Measurements from ENCODE around the gene NYAP2. TPM values are rescaled to one million over a fixed set of nuclear protein-coding genes. Genes with fewer than 3 reads are reported as not detected.

Gene NYAP2
- total and polyA plus RNA-seq, 4 donors = 0.15 to 2.0 (median 0.96) TPM

DNA sequence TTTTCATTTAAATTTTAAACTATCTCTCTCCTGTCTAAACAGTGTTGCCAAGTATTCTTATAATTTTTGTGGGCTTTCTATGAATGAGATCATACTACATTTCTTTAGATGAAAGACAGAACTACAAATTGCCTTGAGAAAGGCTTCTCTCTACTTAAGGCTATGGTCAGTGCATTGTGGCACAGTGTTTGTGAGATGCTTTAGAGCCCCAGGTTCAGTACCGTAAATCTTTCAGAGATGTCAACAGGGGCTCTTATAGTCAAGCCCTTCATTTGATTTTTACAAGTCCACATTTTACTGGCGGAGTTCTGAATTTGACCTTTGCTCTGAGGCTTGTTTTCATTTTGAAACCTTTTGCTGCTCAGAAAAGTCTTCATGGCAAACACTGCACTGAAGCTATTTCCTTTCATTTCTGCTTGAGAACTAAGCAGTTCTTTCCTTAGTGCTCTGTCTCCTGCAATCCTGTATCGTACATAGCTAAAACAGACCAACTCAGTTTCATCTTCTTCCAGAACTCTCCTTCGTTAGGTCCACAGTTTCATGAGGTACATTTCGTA, 175.2 kb downstream of the NYAP2 start:
- Histone ChIP-seq H3K27ac (ENCODE audit: low read depth in 1 of 2, low read length in 2 of 2) (no peak overlapping the region), H3K4me3 (ENCODE audit: low read length in 2 of 2) (no peak overlapping the region), H3K27me3 (ENCODE audit: control insufficient read depth in 1 of 2, insufficient read depth in 2 of 2, low read length in 1 of 2) (no peaks in the 10 kb centered on the region), H3K9me3 (ENCODE audit: control insufficient read depth, low read length) (no peaks in the 10 kb centered on the region), H3K4me1 (ENCODE audit: control insufficient read depth in 1 of 2, insufficient read depth in 2 of 2, low read length in 2 of 2) (no peaks in the 10 kb centered on the region), H3K36me3 (ENCODE audit: control insufficient read depth in 1 of 2, insufficient read depth in 2 of 2, low read length in 1 of 2) (no peaks in the 10 kb centered on the region)
- intact Hi-C loops (cut with DNase I) = no loop called here
- 86 to 88% methylated on average over 5 of the region's 5 CpGs for WGBS, 2 donors
- DNase-seq (no peak), ATAC-seq (ENCODE audit: low FRiP score) (no peak)

GRCh38 chr2:225581135-225581534, 181.6 kb downstream of the NYAP2 start:
- Histone ChIP-seq H3K4me3 (ENCODE audit: low read length in 2 of 2) (no peak overlapping the region), H3K36me3 (ENCODE audit: control insufficient read depth in 1 of 2, insufficient read depth in 2 of 2, low read length in 1 of 2) (no peaks in the 10 kb centered on the region), H3K27ac (ENCODE audit: low read depth in 1 of 2, low read length in 2 of 2) (no peak overlapping the region), H3K27me3 (ENCODE audit: control insufficient read depth in 1 of 2, insufficient read depth in 2 of 2, low read length in 1 of 2) (no peaks in the 10 kb centered on the region), H3K4me1 (ENCODE audit: control insufficient read depth in 1 of 2, insufficient read depth in 2 of 2, low read length in 2 of 2) (no peaks in the 10 kb centered on the region), H3K9me3 (ENCODE audit: control insufficient read depth, low read length) (no peaks in the 10 kb centered on the region)
- ATAC-seq (ENCODE audit: low FRiP score) (no peak), DNase-seq (no peak)
- intact Hi-C loops (cut with DNase I) = no loop called here

- Histone ChIP-seq H3K9me3 (ENCODE audit: control insufficient read depth, low read length) (no peaks in the 10 kb centered on the region), H3K36me3 (ENCODE audit: control insufficient read depth in 1 of 2, insufficient read depth in 2 of 2, low read length in 1 of 2) (no peaks in the 10 kb centered on the region), H3K27ac (ENCODE audit: low read depth in 1 of 2, low read length in 2 of 2) (no peak overlapping the region), H3K4me1 (ENCODE audit: control insufficient read depth in 1 of 2, insufficient read depth in 2 of 2, low read length in 2 of 2) (no peaks in the 10 kb centered on the region), H3K4me3 (ENCODE audit: low read length in 2 of 2) (no peak overlapping the region), H3K27me3 (ENCODE audit: control insufficient read depth in 1 of 2, insufficient read depth in 2 of 2, low read length in 1 of 2) (no peaks in the 10 kb centered on the region)
- DNase-seq = no peak
- intact Hi-C loops (cut with DNase I) = no loop called here
- 95 to 96% methylated on average over 26 of the region's 26 CpGs for WGBS, 2 donors
- ATAC-seq (ENCODE audit: low FRiP score) = no peak
These were observed 182.4 kb downstream of the NYAP2 start for GRCh38 chr2:225581906-225582305.

DNA sequence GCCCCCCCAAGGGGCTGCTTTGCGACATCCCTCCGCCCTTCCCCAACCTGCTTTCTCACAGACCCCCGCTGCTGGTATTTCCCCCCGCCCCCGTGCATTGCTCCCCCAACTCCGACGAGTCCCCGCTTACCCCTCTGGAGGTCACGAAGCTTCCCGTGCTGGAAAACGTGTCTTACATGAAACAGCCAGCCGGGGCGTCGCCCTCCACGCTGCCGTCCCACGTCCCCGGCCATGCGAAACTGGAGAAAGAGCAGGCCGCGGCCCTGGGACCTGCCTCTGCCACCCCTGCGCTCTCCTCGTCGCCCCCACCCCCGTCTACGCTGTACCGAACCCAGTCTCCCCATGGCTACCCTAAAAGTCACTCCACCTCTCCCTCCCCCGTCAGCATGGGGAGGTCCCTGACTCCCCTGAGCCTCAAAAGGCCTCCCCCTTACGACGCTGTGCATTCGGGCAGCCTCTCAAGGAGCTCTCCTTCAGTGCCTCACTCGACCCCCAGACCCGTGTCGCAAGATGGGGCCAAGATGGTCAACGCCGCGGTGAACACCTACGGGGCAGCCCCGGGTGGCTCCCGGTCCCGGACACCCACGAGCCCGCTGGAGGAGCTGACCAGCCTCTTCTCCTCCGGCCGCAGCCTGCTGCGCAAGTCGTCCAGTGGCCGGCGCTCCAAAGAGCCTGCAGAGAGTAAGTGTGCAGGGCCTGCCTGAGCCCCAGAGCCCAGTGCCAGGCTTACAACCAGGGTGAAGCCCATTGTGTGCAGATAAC, 183.0 kb downstream of the NYAP2 start:
- ATAC-seq (ENCODE audit: low FRiP score) (peak; percentile 33), DNase-seq (peak in 1 of 2 donors; percentile 72)
- Histone ChIP-seq H3K36me3 (ENCODE audit: control insufficient read depth in 1 of 2, insufficient read depth in 2 of 2, low read length in 1 of 2) (no peaks in the 10 kb centered on the region), H3K9me3 (ENCODE audit: control insufficient read depth, low read length) (no peaks in the 10 kb centered on the region), H3K27me3 (ENCODE audit: control insufficient read depth in 1 of 2, insufficient read depth in 2 of 2, low read length in 1 of 2) (no peaks in the 10 kb centered on the region), H3K4me1 (ENCODE audit: control insufficient read depth in 1 of 2, insufficient read depth in 2 of 2, low read length in 2 of 2) (no peaks in the 10 kb centered on the region), H3K27ac (ENCODE audit: low read depth in 1 of 2, low read length in 2 of 2) (no peak overlapping the region), H3K4me3 (ENCODE audit: low read length in 2 of 2) (no peak overlapping the region)
- intact Hi-C loops (cut with DNase I) = no loop called here
- WGBS, 2 donors = 97% methylated on average over 49 of the region's 49 CpGs

DNA sequence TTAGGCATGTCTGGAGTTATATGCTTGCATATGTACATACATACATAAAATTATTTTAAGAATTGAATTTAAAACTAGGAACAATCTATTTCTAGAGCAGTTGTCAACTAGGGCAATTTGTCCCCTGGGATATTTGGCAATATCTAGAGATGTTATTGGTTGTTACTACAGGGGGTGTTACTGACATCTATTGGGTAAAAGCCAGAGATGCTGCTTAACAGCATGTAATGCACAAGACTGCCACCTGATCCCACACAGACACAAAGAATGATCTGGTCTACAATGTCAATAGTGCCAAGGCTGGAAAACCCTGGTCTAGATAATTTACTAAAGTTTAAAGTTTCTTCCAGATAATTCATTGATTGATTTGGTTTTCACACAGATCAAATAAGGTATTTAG, 185.3 kb downstream of the NYAP2 start:
- intact Hi-C loops (cut with DNase I) = no loop called here
- ATAC-seq (ENCODE audit: low FRiP score) = no peak
- no peak for DNase-seq
- H3K27ac ChIP-seq (ENCODE audit: low read depth in 1 of 2, low read length in 2 of 2) = no peak overlapping the region
- H3K9me3 ChIP-seq (ENCODE audit: control insufficient read depth, low read length) = no peaks in the 10 kb centered on the region
- H3K4me3 ChIP-seq (ENCODE audit: low read length in 2 of 2) = no peak overlapping the region
- no peaks in the 10 kb centered on the region for H3K36me3 ChIP-seq (ENCODE audit: control insufficient read depth in 1 of 2, insufficient read depth in 2 of 2, low read length in 1 of 2)
- H3K27me3 ChIP-seq (ENCODE audit: control insufficient read depth in 1 of 2, insufficient read depth in 2 of 2, low read length in 1 of 2) = no peaks in the 10 kb centered on the region
- H3K4me1 ChIP-seq (ENCODE audit: control insufficient read depth in 1 of 2, insufficient read depth in 2 of 2, low read length in 2 of 2) = no peaks in the 10 kb centered on the region

- ATAC-seq (ENCODE audit: low FRiP score) (no peak), DNase-seq (no peak)
- 95% methylated on average over 3 of the region's 3 CpGs for WGBS, 2 donors
- Histone ChIP-seq H3K4me1 (ENCODE audit: control insufficient read depth in 1 of 2, insufficient read depth in 2 of 2, low read length in 2 of 2) (no peaks in the 10 kb centered on the region), H3K9me3 (ENCODE audit: control insufficient read depth, low read length) (no peaks in the 10 kb centered on the region), H3K27ac (ENCODE audit: low read depth in 1 of 2, low read length in 2 of 2) (no peak overlapping the region), H3K4me3 (ENCODE audit: low read length in 2 of 2) (no peak overlapping the region), H3K27me3 (ENCODE audit: control insufficient read depth in 1 of 2, insufficient read depth in 2 of 2, low read length in 1 of 2) (no peaks in the 10 kb centered on the region), H3K36me3 (ENCODE audit: control insufficient read depth in 1 of 2, insufficient read depth in 2 of 2, low read length in 1 of 2) (no peaks in the 10 kb centered on the region)
- intact Hi-C loops (cut with DNase I) = no loop called here
These were observed 191.4 kb downstream of the NYAP2 start for GRCh38 chr2:225590932-225591331.

DNA sequence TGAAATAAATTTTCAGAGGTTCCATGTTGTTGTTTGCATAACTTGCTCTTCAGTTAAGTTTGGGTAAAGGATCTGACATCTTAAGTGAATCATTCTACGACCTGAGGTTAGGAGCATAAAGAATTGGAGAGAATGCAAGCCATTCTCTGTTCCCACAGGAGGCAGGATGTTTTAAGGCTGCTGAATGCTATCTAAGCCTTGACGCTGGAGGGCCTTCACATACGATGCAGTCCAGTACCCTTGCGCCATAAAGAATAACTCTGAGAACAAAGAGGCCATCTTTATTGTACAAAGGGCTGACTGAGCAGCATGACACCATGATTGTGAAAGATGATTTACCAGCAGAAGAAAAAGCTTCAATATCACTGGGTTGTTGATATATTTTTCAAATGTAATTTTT, 198.4 kb downstream of the NYAP2 start:
- 67 to 72% methylated on average over 4 of the region's 4 CpGs for WGBS, 2 donors
- intact Hi-C loops (cut with DNase I) = no loop called here
- no peaks in the 10 kb centered on the region for H3K4me1 ChIP-seq (ENCODE audit: control insufficient read depth in 1 of 2, insufficient read depth in 2 of 2, low read length in 2 of 2)
- no peaks in the 10 kb centered on the region for H3K9me3 ChIP-seq (ENCODE audit: control insufficient read depth, low read length)
- no peaks in the 10 kb centered on the region for H3K36me3 ChIP-seq (ENCODE audit: control insufficient read depth in 1 of 2, insufficient read depth in 2 of 2, low read length in 1 of 2)
- ATAC-seq (ENCODE audit: low FRiP score) (no peak), DNase-seq (no peak)
- H3K27me3 ChIP-seq (ENCODE audit: control insufficient read depth in 1 of 2, insufficient read depth in 2 of 2, low read length in 1 of 2) = no peaks in the 10 kb centered on the region
- H3K4me3 ChIP-seq (ENCODE audit: low read length in 2 of 2) = no peak overlapping the region
- no peak overlapping the region for H3K27ac ChIP-seq (ENCODE audit: low read depth in 1 of 2, low read length in 2 of 2)

GRCh38 chr2:225598426-225598825, 198.9 kb downstream of the NYAP2 start:
- Histone ChIP-seq H3K27ac (ENCODE audit: low read depth in 1 of 2, low read length in 2 of 2) (no peak overlapping the region), H3K36me3 (ENCODE audit: control insufficient read depth in 1 of 2, insufficient read depth in 2 of 2, low read length in 1 of 2) (no peaks in the 10 kb centered on the region), H3K4me1 (ENCODE audit: control insufficient read depth in 1 of 2, insufficient read depth in 2 of 2, low read length in 2 of 2) (no peaks in the 10 kb centered on the region), H3K27me3 (ENCODE audit: control insufficient read depth in 1 of 2, insufficient read depth in 2 of 2, low read length in 1 of 2) (no peaks in the 10 kb centered on the region), H3K9me3 (ENCODE audit: control insufficient read depth, low read length) (no peaks in the 10 kb centered on the region), H3K4me3 (ENCODE audit: low read length in 2 of 2) (no peak overlapping the region)
- intact Hi-C loops (cut with DNase I) = no loop called here
- no peak for ATAC-seq (ENCODE audit: low FRiP score)
- no peak for DNase-seq

DNA sequence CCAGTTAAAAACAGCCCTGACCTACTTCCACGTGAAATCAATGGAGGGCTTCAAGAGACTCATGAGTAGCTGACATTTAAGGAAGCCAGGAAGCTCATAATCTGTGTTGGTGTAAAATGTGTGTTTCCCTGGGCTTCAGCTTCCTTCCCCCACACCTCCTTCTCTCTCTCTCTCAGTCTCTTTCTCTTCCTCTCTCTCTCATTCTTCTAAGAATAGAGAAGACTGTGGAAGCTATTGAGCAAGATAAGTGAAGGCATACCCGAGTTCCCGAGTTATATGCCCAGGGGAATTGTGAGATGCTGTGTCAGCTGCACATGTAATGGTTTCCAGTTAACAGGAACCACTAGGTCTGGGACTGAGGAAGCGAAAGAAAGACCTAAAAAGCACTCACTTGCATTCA, 199.4 kb downstream of the NYAP2 start:
- H3K4me1 ChIP-seq (ENCODE audit: control insufficient read depth in 1 of 2, insufficient read depth in 2 of 2, low read length in 2 of 2) = no peaks in the 10 kb centered on the region
- H3K36me3 ChIP-seq (ENCODE audit: control insufficient read depth in 1 of 2, insufficient read depth in 2 of 2, low read length in 1 of 2) = no peaks in the 10 kb centered on the region
- no peaks in the 10 kb centered on the region for H3K9me3 ChIP-seq (ENCODE audit: control insufficient read depth, low read length)
- intact Hi-C loops (cut with DNase I) = no loop called here
- no peak for DNase-seq
- 36 to 38% methylated on average over 4 of the region's 4 CpGs for WGBS, 2 donors
- no peak for ATAC-seq (ENCODE audit: low FRiP score)
- no peak overlapping the region for H3K27ac ChIP-seq (ENCODE audit: low read depth in 1 of 2, low read length in 2 of 2)
- no peak overlapping the region for H3K4me3 ChIP-seq (ENCODE audit: low read length in 2 of 2)
- H3K27me3 ChIP-seq (ENCODE audit: control insufficient read depth in 1 of 2, insufficient read depth in 2 of 2, low read length in 1 of 2) = no peaks in the 10 kb centered on the region
